ENCODE measurements around the gene SYNM.

SYNM gene

DNA sequence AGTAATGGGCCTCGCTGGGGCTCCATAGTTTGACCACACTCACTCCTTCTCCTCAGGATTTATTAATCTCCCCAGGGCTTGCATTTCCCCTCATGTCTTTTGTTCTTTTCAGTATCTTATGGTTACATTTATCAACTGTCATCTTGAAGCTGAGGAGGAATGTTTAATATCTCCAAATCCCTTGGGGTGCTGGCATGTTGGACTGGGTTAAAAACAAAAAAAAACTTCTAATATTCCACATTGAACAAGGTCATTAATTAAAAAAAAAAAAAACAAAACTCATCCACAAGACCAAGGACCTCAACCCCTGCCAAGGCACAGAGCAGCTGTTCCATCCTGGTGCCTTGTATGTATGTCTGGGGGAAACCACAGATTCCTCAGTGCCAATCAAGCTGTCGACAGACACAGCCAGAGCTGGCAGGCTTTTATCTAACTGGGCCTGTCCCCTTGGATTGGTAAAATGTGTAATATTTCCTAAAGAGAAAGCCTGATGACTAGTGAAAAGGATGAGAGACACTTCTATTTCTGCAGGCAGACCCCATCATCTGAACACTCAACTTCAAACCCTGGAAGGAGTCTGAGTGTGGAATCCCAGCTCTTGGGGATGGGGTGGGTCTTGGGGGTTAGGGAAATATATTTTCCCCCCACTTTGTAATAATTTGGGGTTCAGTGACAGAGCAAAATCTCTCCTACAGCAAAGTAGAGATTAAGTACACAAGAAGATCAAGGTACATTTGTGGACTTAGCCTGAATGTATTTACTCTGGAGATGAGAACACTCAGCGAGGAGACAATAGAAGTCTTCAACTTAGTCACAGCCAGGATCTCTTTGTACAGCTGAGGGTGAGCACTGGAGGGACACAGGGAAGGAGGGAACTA is 75.4 kb downstream of the SYNM start:
- DNase-seq (ENCODE audit: insufficient read length) = no peak
- TF ChIP-seq TAF1 (IDR thresholded peaks at IDR 0.05; ENCODE audit: borderline replicate concordance, low read depth, low read length) = no peak
- TF ChIP-seq POLR2A (IDR thresholded peaks at IDR 0.05; ENCODE audit: low read depth, low read length) = no peak
- no peak for TF ChIP-seq POLR2AphosphoS5 (IDR thresholded peaks at IDR 0.05; ENCODE audit: low read depth, low read length)
- no peak for FAIRE-seq

- TF ChIP-seq POLR2AphosphoS5 (IDR thresholded peaks at IDR 0.05; ENCODE audit: low read depth, low read length) (no peak), POLR2A (IDR thresholded peaks at IDR 0.05; ENCODE audit: low read depth, low read length) (no peak), TAF1 (IDR thresholded peaks at IDR 0.05; ENCODE audit: borderline replicate concordance, low read depth, low read length) (no peak)
- DNase-seq (ENCODE audit: insufficient read length) = no peak
- no peak for FAIRE-seq
Measured at GRCh38 chr15:99180964-99181306, 76.1 kb downstream of the SYNM start.

GRCh38 chr15:99181545-99181971 is 76.7 kb downstream of the SYNM start:
- DNase-seq (ENCODE audit: insufficient read length) (no peak), FAIRE-seq (no peak)
- TF ChIP-seq POLR2AphosphoS5 (IDR thresholded peaks at IDR 0.05; ENCODE audit: low read depth, low read length) = no peak
- TF ChIP-seq POLR2A (IDR thresholded peaks at IDR 0.05; ENCODE audit: low read depth, low read length) = no peak
- TF ChIP-seq TAF1 (IDR thresholded peaks at IDR 0.05; ENCODE audit: borderline replicate concordance, low read depth, low read length) = no peak

DNA sequence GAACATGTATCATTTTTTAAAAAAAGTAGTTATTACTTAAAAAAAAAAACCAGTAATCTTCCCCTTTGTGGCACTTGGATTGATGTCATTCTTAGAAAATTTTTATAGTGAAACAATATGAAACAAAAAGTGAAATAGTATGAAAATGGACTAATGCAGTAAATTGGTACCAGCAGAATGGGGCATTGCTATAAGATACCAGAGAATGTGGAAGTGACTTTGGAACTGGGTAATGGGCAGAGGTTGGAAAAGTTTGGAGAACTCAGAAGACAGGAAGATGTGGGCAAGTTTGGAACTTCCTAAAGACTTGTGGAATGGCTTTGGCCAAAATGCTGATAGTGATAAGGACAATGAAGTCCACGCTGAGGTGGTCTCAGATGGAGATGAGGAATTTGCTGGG is 77.9 kb downstream of the SYNM start:
- no peak for FAIRE-seq
- DNase-seq (ENCODE audit: insufficient read length) = no peak
- no peak for TF ChIP-seq TAF1 (IDR thresholded peaks at IDR 0.05; ENCODE audit: borderline replicate concordance, low read depth, low read length)
- no peak for TF ChIP-seq POLR2AphosphoS5 (IDR thresholded peaks at IDR 0.05; ENCODE audit: low read depth, low read length)
- no peak for TF ChIP-seq POLR2A (IDR thresholded peaks at IDR 0.05; ENCODE audit: low read depth, low read length)
